ENCODE data around the gene AXIN2.

DNA sequence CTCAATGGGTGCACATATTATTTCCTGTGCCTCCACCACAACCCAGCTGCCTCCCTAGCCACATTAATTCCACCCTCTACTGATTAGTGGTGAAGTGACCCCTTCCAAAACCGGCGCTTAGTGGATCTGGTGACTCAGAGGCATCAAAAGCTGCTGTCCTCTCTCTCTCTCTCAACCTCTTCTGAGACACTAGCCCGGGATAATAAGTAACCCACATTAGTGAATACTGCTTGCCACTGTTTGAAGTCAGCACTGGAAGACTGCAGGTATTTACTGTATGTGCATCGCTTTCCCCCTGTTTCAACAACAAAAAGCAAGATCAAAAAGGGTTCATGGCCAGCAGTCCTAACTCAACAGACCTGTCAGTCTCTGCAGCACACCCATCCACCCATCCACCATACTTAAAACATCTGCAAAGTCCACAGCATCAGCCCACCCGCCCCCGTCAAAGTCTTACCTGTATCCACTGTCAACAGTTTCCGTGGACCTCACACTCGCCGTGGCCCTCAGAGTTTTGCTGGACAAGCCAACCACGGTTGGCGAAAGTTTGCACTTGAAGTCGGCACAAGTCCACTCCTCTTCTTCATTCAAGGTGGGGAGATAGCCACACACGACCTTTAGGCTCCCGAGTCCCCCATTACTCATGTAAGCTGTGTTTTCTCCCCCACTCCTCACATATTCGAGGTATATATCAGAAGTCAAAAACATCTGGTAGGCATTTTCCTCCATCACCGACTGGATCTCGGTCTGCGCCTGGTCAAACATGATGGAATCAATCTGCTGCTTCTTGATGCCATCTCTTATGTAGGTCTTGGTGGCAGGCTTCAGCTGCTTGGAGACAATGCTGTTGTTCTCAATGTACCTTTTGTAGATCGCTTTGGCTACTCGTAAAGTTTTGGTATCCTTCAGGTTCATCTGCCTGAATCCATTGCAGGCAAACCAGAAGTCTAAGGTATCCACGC lies 3.8 kb downstream of the AXIN2 start:
- TF ChIP-seq POLR2AphosphoS5 (IDR thresholded peaks at IDR 0.05; ENCODE audit: insufficient read depth in 1 of 2, low read depth in 1 of 2) (no peak), POLR2A (IDR thresholded peaks at IDR 0.05) (no peak)
- TF ChIP-seq, protein P1, sequence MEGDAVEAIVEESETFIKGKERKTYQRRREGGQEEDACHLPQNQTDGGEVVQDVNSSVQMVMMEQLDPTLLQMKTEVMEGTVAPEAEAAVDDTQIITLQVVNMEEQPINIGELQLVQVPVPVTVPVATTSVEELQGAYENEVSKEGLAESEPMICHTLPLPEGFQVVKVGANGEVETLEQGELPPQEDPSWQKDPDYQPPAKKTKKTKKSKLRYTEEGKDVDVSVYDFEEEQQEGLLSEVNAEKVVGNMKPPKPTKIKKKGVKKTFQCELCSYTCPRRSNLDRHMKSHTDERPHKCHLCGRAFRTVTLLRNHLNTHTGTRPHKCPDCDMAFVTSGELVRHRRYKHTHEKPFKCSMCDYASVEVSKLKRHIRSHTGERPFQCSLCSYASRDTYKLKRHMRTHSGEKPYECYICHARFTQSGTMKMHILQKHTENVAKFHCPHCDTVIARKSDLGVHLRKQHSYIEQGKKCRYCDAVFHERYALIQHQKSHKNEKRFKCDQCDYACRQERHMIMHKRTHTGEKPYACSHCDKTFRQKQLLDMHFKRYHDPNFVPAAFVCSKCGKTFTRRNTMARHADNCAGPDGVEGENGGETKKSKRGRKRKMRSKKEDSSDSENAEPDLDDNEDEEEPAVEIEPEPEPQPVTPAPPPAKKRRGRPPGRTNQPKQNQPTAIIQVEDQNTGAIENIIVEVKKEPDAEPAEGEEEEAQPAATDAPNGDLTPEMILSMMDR (IDR thresholded peaks at IDR 0.05), result no peak

Data from vagina (tissue), 2 donors.